ENCODE data around the gene REG4.
"Not testable (repeated sequence)": the region's sequence is repeated elsewhere in the genome, so short reads cannot be mapped to it uniquely, and the experiment has no call there.

The REG4 gene

DNA sequence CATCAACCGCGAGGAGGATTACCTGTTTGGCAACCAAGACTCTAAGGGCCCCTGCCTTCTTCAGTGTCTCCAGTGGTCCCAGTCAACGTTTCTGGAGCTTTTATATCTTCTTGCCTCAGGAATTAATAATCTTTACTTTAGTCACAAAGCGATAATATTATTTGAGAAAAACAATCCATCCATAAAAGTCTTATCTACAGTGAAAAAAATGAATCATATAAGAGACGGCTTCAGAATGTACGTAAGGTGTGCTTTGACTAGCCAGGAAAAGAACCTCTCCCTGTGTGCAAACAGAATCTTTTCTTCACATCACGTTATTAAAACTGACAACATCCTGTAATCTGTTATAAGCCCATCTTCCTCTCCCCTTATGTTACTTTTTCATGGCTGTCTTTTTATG is at the start of gene REG4:
TSS of gene REG4 (minus strand) at position 74 of the 400 bp plus-strand sequence. CDS start 2,691 bp downstream, outside the sequence.
- no peak for DNase-seq

- DNase-seq = no peak
Observed at GRCh38 chr1:119859647-119860046, 48.4 kb upstream of the REG4 start.

DNA sequence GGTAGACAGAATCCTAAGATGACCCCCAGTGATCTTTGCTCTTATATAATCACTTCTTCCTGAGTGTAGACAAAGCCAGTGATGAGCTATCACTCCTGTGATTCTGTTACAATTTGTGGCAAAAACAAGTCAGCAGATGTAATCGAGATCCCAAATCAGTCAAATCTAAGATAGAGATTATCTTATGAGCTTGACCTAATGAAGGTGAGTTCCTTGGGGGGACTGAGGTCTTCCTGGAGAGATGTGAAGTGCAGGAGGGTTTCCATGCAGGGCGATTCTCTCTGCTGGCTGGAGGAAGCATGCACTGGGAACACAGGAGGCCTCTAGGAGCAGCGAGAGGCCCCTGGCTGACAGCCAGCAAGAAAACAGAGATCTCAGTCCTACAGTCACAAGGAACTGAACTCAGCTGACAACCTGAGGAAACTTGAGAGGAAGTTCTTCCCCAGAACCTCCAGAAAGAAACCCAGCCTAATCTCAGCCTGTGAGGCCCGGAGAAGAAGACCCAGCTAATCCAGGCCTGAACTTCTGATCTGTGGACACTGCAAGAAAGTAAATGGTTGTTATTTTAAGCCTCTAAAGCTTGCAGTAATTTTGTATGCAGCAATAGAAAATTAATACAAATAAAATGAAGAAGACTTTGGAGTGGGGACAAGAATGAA is 47.4 kb upstream of the REG4 start:
- not testable (repeated sequence) for DNase-seq

GRCh38 chr1:119858126-119858525 is 46.9 kb upstream of the REG4 start:
- no peak for DNase-seq

DNA sequence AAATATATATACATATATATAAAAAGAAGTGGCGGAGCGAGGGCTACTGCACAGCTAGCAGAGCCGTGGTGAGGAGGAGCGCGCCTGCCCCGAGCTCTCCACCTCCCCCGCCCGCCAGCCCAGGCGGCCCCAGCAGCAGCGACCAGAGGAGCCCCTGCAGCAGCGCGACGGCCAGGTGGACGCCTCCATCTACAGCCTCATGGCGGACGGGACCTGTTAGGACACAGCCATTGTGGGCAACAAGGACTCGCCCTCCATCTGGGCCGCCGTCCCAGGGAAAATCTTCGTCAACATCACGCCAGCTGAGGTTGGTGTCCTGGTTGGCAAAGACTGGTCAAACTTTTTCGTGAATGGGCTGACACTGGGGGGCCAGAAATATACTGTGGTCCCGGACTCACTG is 41.9 kb upstream of the REG4 start:
- no peak for DNase-seq

DNA sequence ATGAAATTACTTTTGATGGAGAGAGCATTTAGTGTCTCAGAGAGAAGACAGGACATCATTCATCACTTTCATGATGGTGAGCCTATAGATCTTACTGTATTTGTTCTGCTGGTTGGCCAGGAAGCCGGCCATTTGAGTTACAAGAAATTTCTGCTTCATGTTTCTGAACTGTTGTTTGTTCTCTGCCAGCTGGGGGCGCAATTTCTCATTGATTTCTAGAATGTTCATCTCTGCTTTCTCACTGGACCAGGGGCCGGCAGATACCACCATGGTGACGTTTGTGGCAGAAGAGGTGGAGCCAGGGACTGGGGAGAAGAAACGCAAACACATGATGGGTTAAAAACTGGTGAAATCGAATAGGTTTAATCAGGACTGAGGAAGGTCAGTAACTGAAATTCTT is 32.9 kb upstream of the REG4 start:
- DNase-seq = not testable (repeated sequence)

DNA sequence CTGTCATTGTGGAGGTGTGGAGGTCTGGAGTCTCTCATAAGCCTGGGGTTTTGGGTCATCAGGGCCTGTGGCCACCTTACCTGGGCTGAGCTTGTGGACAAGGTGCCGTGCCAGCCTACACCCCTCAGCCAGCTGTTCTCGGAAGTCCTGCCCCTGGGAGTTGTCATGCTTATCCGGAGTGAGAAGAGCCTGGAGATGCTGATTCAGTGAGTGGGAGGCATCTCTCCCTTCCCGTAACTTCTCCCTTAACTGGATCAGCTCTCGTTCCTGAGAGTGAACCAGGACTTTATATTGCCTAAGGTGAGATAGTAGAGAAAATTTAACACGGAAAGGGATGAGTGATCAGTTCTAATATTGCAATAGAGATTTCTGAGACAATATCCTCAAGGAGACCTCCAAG is 30.0 kb upstream of the REG4 start:
- no peak for DNase-seq

GRCh38 chr1:119840745-119841144 is 29.5 kb upstream of the REG4 start:
- DNase-seq = no peak

- DNase-seq = no peak
Observed at GRCh38 chr1:119838236-119838635, 27.0 kb upstream of the REG4 start.

DNA sequence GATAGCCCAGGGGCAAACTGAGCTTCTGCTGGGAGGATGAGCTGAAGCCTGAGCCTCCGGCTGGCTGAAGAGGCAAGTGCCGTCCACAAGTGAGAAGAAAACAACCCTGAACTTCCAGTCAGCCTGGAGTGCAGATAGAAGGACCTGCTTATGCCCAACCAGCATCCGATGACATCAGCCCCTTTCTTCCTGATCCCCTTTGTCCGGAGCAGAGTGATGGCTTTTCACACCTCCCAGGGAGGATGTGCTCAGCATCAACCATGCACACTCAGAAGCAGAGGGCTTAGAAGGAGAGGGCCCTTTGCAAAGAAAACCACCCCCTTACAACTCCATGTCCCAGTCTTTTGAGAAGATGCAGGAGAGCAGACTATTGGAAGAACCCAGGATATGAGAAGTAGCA is 23.7 kb upstream of the REG4 start:
- DNase-seq = no peak

GRCh38 chr1:119831027-119831426 is 19.8 kb upstream of the REG4 start:
- no peak for DNase-seq

DNA sequence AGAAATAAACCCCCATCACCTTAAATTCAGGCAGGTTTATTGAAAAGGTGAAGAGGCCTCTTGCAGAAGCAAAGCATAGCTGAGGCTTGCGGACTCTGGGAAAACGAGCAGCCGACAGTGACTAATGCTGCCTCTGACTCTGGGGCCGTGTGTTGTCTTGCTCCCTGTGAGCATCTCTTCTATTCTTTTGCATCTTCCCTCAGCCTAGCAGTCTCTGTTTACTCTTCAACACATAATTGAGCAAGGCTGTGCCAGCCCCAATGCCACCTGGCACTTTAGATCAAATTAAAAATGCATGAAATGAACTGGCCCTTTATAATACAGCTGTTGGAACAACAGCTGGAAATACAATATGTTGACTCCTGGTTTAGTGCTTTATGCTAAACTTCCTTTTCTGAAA is 18.4 kb upstream of the REG4 start:
- DNase-seq = no peak

DNA sequence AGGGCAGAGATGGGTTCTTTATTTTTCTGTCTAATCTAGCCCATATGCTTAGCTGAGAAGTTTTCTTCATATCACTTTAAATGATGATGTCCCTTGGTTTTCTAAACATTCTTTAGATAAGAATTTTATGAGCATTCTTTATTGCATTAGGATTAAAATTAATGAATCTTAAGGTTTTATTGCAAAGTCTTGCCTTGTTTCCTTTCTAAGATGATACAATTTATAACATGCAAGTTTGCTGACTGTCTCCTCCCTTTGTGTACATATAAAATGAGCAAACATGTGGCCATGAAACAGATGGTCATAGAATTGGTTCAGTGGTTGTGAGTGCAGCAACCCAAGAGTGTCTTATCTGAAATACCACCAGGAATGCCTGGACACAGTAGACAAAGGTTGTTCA is 17.7 kb upstream of the REG4 start:
- DNase-seq = not testable (repeated sequence)

DNA sequence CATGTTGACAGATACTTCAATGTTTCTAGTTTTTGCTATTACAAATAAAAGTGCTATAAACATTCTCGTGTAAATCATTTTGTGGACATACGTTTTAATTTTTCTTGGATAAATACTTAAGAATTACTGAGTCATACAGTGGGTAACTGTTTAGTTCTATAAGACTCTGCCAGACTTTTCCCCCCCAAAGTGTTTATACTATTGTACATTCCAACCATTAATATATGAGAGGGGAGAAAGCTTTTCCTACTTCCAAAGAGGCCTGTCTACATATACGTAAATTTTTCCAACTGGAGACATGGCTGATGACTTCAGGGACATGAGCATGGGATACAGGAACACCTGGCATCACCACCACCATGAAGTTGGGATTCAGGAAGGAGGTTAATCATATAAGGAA is 17.0 kb upstream of the REG4 start:
- DNase-seq = no peak

DNA sequence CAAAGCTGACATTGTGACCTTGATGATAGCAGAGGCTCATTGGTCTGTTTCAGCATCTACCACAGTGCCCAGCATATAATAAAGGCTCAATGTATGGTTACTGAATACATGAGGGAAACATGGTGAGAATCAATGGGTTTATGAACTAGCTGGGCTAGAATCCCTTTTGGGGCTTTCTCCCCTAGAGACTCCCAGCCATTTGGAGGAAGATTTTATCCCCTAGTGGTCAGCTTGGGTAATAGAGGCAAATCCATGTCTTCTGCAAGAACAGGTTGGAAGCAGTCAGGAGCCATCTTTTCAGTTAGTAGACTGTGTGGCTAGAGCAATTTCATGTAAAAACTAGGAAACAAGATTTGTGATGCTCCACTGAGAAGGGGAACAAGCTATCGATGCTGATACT is 15.8 kb upstream of the REG4 start:
- DNase-seq = no peak

DNA sequence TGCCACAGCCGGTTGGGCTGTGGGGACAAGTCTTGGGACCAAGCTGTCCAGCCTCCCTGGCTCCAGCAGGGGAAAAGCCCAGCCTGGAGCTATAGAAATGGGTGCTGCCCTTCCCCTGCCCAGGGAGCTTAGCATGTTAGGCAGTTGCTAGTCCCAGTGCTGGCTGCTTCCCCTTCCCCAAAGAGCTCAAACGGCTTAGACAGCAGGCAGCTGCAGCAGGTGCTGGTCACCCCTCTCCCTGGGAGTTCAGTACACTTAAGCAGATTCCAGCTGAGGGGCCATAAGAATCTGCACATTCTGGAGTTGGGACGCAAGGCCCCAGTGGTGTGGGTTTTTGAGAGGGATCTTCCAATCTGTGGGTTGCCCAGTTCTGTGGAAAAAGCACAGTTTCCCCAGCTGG is 11.1 kb upstream of the REG4 start:
- no peak for DNase-seq

GRCh38 chr1:119818181-119818580 is 6.9 kb upstream of the REG4 start:
- no peak for DNase-seq

- no peak for DNase-seq
Observed at GRCh38 chr1:119816407-119816806, 5.1 kb upstream of the REG4 start.

- DNase-seq = no peak
Observed at GRCh38 chr1:119815928-119816327, 4.7 kb upstream of the REG4 start.

GRCh38 chr1:119815361-119815760 is 4.1 kb upstream of the REG4 start:
- no peak for DNase-seq

DNA sequence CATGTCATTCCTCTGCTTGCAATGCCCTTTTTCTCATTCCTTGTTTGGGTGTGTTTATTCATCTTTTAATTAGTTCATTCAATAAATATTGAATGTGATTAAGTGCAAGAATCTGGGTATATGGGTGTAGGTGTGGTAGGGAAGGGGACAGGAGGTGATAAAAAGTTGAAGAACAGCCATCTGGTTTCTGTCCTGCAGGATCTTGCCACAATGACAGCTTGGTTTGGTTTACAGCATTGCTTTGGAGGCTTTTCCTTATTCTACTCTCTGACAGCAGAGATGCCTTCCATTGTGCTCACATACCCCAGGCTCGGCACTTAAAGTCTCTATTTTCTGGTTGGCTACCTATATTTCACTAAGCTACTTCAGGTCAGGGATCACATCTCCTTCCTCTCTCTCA is 3.0 kb upstream of the REG4 start:
- no peak for DNase-seq

GRCh38 chr1:119811985-119812557 is 811 bp upstream of the REG4 start:
- DNase-seq = no peak

DNA sequence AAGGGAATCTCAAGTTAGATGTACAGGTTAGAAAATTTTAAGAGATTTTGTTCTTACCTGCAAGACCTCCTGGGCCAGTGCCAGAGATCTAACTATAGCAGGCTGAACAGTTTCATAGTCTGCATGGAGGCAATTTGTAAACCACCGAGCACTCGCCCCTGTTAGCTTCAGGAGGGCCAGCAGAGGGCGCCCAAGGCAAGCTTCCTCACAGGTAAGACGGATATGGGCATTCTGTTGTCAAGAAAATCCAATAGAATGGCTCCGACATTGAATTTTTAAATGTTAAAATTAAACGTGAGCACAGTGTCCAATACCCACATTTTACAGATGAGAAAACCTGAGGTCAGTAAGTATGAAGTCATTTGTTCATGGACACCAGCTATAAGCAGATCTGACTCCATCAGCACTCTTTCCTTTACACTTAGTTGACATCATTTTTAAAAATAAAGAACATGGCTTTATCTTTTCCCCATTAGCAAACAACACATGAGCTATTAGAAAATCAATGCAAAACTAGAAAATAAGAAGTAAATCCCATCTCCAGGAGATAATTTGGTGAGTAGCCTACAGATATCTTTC is 2.2 kb downstream of the REG4 start:
- DNase-seq = peak; percentile 60

DNA sequence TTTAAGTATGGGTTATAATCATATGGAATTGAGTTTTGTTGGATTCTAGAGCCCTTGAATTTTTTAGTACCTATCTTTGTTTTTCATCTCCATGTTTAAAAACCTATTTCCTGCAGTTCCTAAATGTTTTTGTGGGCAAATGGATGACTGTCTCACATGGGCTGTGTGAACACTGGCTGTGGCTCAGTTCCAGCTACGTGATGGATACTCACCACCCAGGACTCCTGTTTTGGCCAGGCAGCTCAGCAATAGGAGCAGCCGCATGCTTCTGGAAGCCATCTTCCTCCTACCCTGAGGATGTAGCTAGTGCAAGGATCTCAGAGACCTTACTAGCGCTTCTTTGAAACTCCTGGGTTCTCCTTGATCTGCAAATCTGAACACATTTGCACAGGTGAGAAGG is 2.8 kb downstream of the REG4 start:
- no peak for DNase-seq

DNA sequence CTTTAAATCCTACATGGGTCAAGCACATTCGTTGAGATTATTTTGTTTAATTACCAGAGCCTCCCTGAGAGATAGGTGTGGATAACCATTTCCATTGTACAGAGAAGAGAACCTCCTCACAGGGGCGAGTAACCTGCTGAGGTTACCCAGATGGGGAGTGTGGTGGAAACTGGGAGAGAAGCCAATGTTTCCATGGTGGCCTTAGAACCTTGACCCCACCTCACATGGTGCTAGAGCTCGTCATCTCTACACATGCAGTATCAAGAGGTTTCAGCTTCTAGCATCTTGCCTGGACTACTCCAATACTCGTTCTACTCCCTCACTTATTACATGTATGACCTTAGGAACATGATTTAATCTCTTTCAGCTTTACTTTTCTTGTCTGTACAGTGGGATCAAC is 4.8 kb downstream of the REG4 start:
- no peak for DNase-seq
